GM18858 (cell line): ENCODE results near the gene MEP1B.
A peak's percentile ranks its signal among the peaks of the same experiment; 100 is the strongest.
"Not testable (repeated sequence)": the region's sequence is repeated elsewhere in the genome, so short reads cannot be mapped to it uniquely, and the experiment has no call there.

Source experiments
- ATAC-seq: cut with Tn5 transposase; IDR thresholded peaks from one replicate; pipeline ENCODE4 v1.9.1; 2021; ENCODE audit not compliant: unreplicated experiment

Gene MEP1B

DNA sequence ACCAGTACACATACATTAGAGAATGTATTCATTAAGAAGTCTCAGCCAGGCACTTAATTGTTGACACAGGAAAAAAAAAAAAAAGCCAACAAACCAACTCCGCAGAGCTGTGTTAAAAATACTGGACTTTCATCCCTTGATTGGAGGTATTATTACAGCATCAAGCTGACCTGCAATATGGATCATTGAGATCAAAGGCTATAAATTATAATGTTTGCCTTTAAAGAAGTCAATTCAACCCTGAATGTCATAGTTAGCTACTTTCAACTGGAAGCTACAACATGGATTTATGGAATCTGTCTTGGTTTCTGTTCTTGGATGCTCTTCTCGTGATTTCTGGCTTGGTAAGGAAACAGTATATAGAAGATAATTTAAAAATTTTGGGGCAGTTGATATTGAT lies at the start of gene MEP1B:
Gene MEP1B, plus strand, starts transcription at position 250 of the 400 bp plus-strand sequence. Its CDS starts 32 bp downstream, at position 282.
- no peak for ATAC-seq

DNA sequence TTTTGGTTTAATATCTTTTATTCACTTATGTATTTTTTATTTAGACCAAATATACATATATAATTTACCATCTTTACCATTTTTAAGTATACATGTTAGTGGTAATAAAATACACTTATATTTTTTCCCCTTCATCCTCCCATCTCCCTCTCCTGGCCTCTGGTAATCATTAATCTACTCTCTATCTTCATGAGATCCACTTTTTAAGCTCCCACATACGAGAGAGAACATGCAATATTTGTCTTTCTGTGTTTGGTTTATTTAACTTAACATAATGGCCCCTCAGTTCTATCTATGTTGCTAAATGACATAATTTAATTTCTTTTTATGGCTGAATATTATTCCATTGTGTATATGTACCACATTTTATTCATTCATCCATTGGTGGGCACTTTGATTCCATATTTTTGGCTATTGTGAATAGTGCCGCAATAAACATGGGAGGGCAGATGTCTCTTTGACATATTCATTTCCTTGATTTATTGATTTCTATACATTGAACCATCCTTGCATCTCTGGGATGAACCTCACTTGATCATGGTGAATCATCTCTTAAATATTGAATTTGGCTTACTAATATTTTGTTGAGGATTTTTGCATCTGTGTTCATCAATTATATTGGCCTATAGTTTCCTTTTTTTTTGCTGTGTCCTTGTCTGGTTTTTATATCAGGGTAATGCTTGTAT lies 41.5 kb upstream of the MEP1B start:
- no peak for ATAC-seq

DNA sequence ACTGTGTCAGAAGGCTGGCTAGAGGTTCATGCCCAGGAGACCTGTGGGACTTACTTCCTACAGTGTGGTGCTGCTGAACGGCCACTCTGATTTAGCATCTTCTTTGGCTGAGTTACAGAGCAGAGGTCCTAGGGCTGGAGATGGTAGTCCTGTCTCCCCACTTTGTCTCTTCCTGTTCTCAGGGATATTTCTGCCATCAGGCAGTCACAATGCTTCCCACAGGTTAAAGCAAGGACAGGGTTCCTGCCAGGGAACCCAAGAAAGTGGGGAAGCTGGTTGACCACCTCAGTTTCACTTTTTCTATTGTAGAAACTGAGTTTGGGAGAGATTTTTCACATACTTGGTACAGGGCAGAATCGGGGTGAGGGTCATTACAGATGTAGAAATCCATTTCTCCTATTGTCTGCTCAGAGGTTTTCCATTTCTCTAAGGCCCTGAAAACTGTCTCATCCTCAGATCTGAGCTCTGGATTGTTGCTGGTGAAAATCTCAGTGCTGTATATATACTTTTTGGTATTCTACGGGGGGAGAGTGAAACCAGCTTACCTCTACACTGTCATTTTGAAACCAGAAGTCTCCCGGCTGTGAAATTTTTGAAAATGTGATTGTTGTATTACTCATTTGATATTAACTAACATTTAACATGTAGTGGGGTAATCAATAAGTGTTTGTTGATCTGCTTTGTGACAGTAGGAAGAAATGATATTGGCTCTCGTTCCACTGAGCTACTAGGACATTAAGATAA lies 37.0 kb upstream of the MEP1B start:
- peak; percentile 94 for ATAC-seq

DNA sequence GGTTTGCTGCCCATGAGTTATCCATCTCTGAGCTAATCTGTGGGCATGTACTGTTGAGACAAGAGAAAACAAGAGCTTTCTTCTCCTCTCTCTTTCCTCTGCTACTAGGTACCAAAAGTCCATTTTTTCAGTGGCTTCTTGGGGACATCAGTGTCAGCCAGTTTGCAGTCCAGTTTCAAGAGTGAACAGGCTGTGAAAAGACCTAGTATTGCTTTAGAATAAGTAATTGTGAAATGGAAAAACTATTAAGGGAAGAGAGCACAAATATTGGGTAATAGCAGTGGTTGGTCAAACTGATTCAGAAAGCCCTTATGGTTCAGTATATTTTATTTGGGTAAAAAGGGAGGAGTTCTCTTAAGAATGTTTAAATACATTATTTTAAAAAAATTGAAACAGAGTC lies 33.0 kb upstream of the MEP1B start:
- no peak for ATAC-seq

DNA sequence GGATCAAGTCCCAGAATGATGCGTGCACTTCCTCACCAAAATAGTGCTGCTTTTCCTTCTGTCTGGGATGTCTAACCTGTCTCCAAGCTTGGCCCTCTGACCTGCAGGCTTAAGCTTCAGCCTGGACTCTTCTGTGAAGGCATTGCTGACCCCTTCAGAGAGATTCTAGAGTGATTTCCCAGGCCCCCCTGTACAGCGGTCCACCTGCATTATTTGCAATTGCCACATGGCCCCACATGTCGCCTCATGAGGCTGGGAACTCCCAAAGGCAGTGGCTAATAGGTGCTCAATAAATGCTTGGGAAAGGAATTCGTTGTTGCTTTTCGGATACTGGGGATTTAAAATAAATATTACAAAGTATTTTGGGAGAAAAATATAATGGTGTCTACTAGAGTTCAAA lies 32.3 kb upstream of the MEP1B start:
- no peak for ATAC-seq

DNA sequence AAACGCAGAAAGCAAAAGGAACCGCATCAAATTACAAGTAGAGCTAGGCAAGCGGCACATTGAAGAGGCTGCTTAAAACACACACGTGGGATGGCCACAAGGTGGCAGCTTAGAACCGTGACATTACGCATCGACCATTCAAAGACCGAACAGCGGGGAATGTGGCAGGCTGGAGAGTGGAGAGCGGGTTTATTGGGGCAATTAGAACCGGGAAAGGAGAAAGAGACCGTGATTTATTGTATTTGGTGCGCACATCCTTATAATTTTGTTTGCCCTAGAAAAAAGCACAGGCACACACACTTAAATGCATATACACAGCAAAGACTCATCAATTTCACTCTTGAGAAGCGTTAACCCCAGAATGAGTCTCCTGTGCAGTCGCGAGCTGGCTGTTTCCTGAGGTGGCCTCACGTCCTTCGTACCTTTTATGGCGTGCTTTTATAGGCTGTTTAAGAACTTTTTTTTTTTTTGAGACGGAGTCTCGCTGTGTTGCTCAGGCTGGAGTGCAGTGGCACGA lies 31.7 kb upstream of the MEP1B start:
- peak; percentile 89 for ATAC-seq

DNA sequence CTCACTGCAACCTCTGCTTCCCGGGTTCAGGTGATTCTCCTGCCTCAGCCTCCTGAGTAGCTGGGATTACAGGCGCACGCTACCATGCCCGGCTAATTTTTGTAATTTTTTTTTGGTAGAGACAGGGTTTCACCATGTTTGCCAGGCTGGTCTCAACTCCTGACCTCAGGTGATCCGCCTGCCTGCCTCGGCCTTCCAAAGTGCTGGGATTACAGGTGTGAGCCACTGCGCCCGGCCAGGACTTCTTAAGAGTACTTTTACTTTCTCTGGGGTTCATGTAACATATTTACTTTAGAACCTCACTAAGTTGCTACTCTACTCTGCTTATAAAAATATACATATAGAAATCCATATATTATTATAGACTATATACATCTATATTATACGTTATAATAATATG lies 31.2 kb upstream of the MEP1B start:
- ATAC-seq: not testable (repeated sequence)

DNA sequence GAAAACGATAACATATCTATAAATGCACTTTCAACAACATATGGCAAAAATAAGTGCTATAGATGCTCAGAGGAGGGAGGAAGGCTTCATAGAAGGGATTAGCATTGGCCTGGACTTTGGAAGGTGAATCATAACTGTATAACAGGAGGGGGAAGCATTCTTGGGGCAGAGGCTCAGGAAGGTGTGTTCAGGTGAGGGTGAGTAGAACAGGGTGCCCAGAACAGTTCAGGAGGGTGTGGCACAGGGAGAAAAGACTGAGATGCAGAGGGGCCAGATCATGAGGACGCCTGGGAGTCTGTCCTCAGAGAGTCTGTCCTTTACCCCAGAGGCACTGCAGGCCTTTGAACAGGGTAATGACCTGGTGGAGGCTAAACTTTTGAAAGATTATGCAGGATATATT lies 29.3 kb upstream of the MEP1B start:
- ATAC-seq: no peak

DNA sequence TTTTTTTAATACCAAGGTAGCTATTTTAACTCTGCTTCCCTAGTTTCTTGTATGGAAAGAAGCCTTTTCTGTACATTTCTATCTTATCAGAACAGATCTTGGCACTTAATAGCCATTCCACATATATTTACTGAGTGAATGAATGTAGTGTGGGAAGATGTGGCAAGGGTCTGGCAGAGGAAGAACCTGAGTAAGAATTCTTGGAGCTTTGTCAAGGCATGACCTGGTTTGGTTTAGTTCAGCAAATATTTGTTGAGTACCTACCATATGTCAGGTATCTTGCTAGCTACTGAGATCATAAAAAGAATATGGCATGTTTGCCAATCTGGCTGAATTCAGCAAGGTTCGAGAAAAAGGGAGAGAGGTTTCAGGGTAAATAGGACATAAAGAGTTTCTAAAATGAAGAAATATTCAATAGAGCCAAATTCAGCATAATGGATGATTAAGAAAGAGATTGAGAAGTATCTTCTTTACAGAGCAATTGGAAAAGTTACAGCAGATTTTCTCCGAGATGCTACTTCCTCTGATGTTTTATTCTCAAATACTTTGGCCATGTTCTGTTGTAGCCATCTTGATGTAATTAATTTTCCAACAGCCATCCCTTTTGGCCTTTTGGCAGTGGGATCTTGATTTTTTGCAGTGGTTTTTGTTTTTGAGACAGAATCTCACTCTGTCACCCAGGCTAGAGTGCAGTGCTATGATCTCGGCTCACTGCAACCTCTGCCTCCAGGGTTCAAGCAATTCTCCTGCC lies 21.7 kb upstream of the MEP1B start:
- ATAC-seq: no peak

DNA sequence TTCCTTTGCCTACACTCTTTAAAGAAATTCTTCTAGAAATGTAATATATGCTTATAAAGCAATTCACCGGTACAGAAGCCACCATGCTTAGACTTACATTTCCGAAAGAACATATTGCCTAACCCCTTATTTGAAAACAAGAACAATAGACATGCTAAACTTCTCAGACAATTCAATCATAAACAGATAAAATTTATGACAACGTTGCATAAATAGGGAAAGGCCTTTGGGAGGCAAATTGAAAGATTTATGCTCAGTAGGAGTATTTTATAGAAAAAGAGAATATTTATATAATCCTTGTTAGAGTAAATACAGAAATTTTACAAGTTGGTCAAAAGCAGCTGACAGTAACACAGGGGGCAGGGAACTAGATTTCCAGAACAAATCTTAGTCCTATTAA lies 16.2 kb upstream of the MEP1B start:
- ATAC-seq: no peak

DNA sequence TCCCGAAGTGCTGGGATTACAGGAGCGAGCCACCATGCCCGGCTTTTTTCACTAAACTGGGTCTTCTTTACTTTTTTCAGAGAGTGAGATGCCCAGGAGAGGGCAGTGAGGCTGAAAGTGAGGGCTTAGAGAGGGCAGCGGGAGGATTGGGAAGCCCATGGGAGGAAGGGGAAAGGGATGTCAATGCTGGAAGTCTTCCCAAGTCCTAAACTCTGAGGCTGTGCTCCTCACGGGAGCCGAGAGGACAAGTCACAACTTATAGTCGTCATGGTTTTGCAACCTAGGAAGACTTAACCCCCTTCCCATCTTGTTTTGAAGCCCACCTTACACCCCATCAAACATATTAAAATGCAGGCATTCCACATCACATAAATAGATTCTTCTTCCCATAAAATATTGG lies 15.1 kb upstream of the MEP1B start:
- ATAC-seq: no peak

DNA sequence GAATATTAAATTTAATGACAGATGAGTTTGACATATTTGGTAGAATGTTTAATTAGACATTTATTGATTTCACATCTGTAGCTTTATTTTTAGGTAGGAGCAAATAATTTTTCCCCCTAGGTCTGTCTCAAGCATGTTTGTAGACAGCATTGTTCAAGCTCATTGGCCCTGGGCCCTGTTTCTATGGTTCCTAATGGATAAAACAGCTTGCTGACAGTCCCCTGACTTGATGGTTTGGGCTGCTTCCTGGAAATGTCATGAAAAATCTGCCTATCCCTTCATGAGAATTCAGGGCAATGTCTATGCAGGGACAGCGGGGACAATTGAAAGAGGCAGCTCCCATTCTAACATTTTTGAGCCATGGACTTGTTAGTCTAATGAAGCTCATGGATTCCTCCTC lies 14.6 kb upstream of the MEP1B start:
- no peak for ATAC-seq

DNA sequence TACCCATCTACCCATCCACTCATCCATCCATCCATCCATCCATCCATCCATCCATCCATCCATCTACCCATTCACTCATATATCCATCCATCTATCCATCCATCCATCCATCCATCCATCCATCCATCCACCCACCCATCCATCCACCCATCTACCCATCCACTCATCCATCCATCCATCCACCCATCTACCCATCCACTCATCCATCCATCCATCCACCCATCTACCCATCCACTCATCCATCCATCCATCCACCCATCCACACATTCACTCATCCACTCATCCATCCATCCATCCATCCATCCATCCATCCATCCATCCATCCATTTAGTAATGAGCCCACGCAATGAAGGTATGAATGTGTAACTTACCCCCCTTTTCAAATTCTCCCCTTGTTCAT lies 13.1 kb upstream of the MEP1B start:
- ATAC-seq: not testable (repeated sequence)

DNA sequence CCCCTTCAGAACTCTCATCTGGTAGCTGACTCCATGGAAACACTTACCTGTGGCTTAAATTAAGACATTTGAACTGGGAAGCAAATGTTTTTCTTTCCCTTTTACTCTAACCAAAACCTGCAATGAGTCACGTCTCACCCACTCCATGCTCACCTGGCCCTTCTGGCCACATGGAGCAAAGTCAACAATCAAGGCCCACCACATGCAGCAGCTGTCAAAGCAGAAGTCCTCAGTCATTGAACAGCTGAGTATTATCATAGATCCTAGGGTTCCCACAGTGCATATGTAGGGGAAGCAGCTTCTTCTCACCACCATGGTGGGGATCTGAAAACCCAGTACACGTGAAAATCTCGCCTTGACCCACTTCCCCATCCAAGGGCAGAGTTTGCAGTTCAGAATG lies 12.3 kb upstream of the MEP1B start:
- no peak for ATAC-seq

DNA sequence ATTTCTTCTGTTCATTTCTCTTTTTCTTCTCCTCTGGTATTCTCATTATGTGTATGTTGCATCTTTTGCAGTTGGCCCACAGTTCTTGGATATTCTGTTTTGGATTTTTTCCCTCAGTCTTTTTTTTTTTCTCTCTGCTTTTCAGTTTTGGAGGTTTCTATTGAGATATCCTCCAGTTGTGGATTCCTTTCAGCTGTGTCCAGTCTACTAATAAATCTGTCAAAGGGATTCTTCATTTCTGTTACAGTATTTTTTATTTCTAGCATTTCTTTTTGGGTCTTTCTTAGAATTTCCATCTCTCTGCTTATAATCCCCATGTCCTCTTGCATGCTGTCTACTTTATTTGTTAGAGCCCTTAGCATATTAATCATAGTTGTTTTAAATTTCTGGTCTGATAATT lies 6.3 kb upstream of the MEP1B start:
- ATAC-seq: no peak

DNA sequence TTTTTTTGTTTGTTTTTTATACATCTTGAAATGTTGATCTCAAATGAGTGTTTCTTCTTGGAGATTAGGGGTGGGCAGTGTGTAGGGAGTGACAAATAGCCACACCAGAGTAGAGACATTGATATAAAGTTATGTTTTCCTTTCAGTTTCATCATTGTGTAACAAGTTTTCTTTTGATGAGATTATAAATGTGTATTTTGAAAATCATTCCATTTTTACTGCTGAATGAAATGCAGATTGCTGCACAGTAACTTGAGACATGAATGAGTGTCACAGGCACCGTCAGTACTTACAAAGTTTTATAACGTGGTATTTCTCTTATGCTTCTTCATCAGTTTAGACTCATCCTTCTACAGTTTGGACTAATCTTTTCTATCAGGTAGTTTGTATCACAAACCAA lies 370 bp downstream of the MEP1B start:
- ATAC-seq: no peak

DNA sequence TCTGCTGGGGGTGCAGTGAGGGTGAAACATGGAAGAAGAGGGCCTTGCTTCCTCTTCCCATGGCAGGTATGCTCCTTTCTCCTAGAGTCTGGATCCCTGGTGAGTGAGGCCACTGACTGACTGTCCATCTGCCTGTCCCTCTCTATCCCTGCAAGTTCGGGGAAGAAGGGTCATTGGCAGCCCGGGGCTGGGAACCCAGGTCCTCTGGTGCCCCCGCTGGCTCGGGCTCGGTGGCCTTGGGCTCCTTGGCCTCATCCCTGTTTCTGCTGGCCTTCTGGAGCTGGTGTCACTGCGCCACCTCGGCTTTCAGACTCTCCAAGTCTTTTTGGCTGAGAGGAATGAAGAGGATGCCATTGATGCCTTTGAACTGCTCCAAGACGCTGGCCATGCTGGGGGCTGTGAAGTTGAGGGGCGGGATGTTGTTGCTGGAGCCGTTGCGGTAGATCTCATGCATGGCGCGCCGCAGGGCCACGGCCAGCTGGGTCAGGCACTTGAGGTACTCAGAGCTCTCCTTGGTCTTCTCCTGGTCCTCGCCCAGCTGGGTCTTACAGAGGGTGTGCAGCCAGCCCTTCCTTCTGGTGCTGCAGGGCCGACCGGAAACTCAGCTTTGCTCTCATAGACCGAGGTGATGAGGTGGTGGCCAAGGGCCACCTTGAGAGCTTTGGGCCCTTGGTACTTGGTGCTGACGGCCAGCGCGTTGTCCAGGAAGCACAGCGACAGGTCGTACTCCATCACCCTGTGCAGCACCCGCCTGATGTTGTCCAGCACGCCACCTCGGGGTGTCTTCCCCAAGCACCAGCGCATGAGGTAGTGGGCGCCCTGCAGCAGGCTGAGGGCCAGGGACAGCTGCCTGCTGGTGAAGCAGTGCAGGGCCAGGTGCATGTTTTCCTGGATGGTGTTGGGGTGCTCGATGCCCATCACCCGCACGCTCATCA lies 6.3 kb downstream of the MEP1B start:
- ATAC-seq: no peak

DNA sequence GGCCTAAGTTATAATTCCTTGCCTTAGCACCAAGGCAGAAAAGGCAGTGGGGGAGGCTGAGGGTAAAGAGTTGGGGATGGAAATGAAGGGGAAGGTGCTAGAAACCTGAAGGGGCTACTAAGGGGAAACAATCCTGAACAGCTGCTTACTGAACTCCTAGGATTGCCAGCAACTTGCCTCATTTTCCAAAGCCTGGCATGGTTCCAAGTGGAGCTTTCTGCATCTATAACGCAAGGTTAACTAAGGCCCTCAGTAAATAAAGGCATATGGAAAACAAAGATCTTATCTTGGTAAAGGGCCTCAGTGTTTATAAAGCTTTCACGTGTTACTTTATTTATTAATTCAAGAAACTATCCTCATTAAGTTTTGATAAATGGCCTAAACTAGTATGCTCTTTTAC lies 10.9 kb downstream of the MEP1B start:
- no peak for ATAC-seq

DNA sequence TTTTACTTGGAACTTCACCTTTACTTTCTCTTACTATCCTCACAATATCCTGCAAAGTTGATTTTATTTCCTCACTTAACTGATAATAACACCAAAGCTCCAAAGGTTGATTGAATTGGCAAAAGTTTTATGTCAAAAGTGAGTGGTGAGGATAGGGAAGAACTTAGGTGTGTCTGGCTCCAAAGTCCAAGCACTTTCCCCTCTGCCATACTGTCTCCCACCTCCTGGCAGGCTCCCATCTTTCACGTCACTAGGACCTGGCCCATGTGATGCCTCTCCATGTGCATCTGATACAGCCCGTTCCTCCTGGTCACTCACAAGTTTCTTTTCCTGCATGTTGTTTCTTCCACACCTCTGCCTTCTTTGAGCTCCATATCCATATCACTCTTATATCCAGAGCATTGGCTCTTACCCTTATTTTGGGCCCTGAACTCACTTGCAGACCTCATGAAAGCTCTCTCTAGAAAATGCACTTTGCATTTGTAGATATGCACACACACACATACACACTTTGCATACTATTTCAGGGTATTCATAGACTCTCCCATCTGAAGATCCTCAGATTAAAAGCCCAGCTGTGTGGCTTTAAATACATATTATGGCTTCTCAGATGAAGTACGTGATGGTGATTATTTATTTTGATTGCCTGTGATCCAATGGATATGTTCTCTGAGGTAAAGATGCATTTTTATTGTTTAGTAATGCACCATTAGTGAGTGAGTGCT lies 12.3 kb downstream of the MEP1B start:
- no peak for ATAC-seq

DNA sequence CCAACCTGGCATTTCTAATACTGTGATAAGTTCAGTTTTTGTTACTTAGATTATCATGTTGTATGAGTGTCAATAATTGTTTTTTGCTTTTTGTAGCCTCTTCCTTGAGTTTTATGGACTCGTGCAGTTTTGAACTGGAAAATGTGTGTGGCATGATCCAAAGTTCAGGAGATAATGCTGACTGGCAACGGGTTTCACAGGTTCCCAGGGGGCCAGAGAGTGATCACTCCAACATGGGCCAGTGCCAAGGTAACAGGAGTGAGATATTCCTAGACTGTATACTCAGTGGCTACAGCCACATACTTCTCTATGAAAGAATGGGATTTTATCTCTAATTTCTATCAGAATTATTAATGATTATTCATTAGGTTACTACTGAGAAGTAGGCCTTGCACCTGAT lies 18.2 kb downstream of the MEP1B start:
- ATAC-seq: no peak
